HCT116 (cell line): ENCODE results near the gene MAD2L1. TPM values are rescaled to one million over a fixed set of nuclear protein-coding genes. Genes with fewer than 3 reads are reported as not detected.

ENCODE experiments used
- ATAC-seq: fragments of 200-7000 bp; cut with Tn5 transposase; 2 replicates; pipeline ENCODE4 v1.9.1; 2020; ENCODE audit warnings: mild to moderate bottlenecking, moderate library complexity
- BruUV-seq: library from RNA; stranded (reverse); fragments of 400-500 nt; replicated peaks from 2 replicates; lab custom pipeline; 2021; lab: Mats Ljungman, UMichigan
- CTCF ChIA-PET: fragments of 300-600 bp; sonication (Branson Sonifier 250); formaldehyde crosslinking; loops from one replicate; lab custom pipeline; 2021; ENCODE audit warnings: antibody characterized with exemption; lab: Charles Lee
- POLR2A ChIA-PET: fragments of 300-600, 350-600 bp; sonication (Branson Sonifier 250); formaldehyde crosslinking; loops from one replicate; lab custom pipeline; 2021; ENCODE audit warnings: antibody characterized with exemption; lab: Charles Lee
- RAD21 ChIA-PET, 2 experiments: fragments of 300-600 bp; sonication (Branson Sonifier 250); formaldehyde crosslinking; loops; one replicate each; lab custom pipeline; 2023; ENCODE audit warnings: low total read pairs in 2 of 2; ENCODE audit not compliant: uncharacterized antibody in 2 of 2, unreplicated experiment in 2 of 2, low non-redundant PET in 1 of 2; lab: Charles Lee
- DNase-seq: peaks from one replicate; pipeline ENCODE4 v3.0.0-alpha.2; 2010; ENCODE audit warnings: low read depth, low spot score
- H2AFZ ChIP-seq: fragments of 200-600 bp; shearing (Covaris generic), sonication (generic); 2 replicates; pipeline ENCODE4 v1.6.1; 2017; ENCODE audit warnings: low read depth, mixed run types, mixed read lengths, antibody characterized with exemption, low read length; ENCODE audit not compliant: poor library complexity, severe bottlenecking
- H3K27ac ChIP-seq: 2 replicates; pipeline ENCODE4 v1.5.1; 2012; ENCODE audit warnings: low read depth, low read length
- H3K27me3 ChIP-seq: fragments of 200-600 bp; sonication (generic); 2 replicates; pipeline ENCODE4 v1.6.1; 2016; ENCODE audit warnings: mixed run types, low read length, mixed read lengths; ENCODE audit not compliant: insufficient read depth
- H3K36me3 ChIP-seq, 2 experiments: fragments of 200-500 bp in 1 of 2; fragments of 200-600 bp in 1 of 2; sonication (Bioruptor generic) in 1 of 2; sonication (generic) in 1 of 2; 2 replicates each; pipeline versions ENCODE4 v1.5.1 to v1.6.1; 2014 to 2016; ENCODE audit warnings: low read length in 2 of 2, inconsistent platforms in 1 of 2, mixed read lengths in 1 of 2, mixed run types in 1 of 2; ENCODE audit not compliant: insufficient read depth in 2 of 2, control insufficient read depth in 1 of 2
- H3K4me1 ChIP-seq, 2 experiments: fragments of 200-600 bp in 1 of 2; sonication (generic) in 1 of 2; 2 replicates each; pipeline versions ENCODE4 v1.5.1 to v1.6.1; 2012 to 2017; ENCODE audit warnings: low read length in 2 of 2, inconsistent platforms in 1 of 2, mild to moderate bottlenecking in 1 of 2, mixed read lengths in 1 of 2, mixed run types in 1 of 2, moderate library complexity in 1 of 2; ENCODE audit not compliant: insufficient read depth in 2 of 2, control insufficient read depth in 1 of 2
- H3K4me2 ChIP-seq: fragments of 200-600 bp; sonication (generic); 2 replicates; pipeline ENCODE4 v1.6.1; 2017; ENCODE audit warnings: mixed run types, low read length, mixed read lengths
- H3K4me3 ChIP-seq, 2 experiments: fragments of 200-600 bp in 1 of 2; sonication (generic) in 1 of 2; replicated peaks in 1 of 2; 2 replicates each; pipeline ENCODE4 v1.5.1; 2011 to 2016; ENCODE audit warnings: low read length in 2 of 2, control low read depth in 1 of 2, low read depth in 1 of 2, mild to moderate bottlenecking in 1 of 2, mixed read lengths in 1 of 2, mixed run types in 1 of 2
- H3K79me2 ChIP-seq: fragments of 200-600 bp; sonication (generic); 2 replicates; pipeline ENCODE4 v1.6.1; 2017; ENCODE audit warnings: mild to moderate bottlenecking, mixed run types, low read length, moderate library complexity, mixed read lengths; ENCODE audit not compliant: insufficient read depth
- H3K9ac ChIP-seq: fragments of 200-600 bp; sonication (generic); 2 replicates; pipeline ENCODE4 v1.6.1; 2016; ENCODE audit warnings: low read length, mixed read lengths
- H3K9me2 ChIP-seq: fragments of 200-600 bp; sonication (generic), shearing (Covaris generic); 2 replicates; pipeline ENCODE4 v1.6.1; 2017; ENCODE audit warnings: mixed run types, mild to moderate bottlenecking, moderate library complexity; ENCODE audit not compliant: insufficient read depth
- H3K9me3 ChIP-seq, 2 experiments: fragments of 200-500 bp in 1 of 2; fragments of 200-600 bp in 1 of 2; sonication (Bioruptor generic) in 1 of 2; sonication (generic) in 1 of 2; 2 replicates each; pipeline ENCODE4 v1.6.1; 2014 to 2017; ENCODE audit warnings: low read length in 2 of 2, mixed read lengths in 2 of 2, inconsistent platforms in 1 of 2, low read depth in 1 of 2, mild to moderate bottlenecking in 1 of 2, mixed run types in 1 of 2, moderate library complexity in 1 of 2; ENCODE audit not compliant: control insufficient read depth in 1 of 2, insufficient read depth in 1 of 2
- H4K20me1 ChIP-seq: fragments of 200-600 bp; sonication (generic), shearing (Covaris generic); 2 replicates; pipeline ENCODE4 v1.6.1; 2017; ENCODE audit warnings: mixed run types, mild to moderate bottlenecking, moderate library complexity; ENCODE audit not compliant: insufficient read depth
- ATF3 ChIP-seq: IDR thresholded peaks from 2 replicates; pipeline ENCODE4 v1.6.1; 2012
- CBX3 ChIP-seq: IDR thresholded peaks from 2 replicates; pipeline ENCODE4 v1.6.1; 2012; ENCODE audit warnings: low read depth
- CEBPB ChIP-seq: IDR thresholded peaks from 2 replicates; pipeline ENCODE4 v1.6.1; 2012; ENCODE audit warnings: low read depth
- EGR1 ChIP-seq: IDR thresholded peaks from 2 replicates; pipeline ENCODE4 v1.6.1; 2012; ENCODE audit warnings: low read depth
- ELF1 ChIP-seq: IDR thresholded peaks from 2 replicates; pipeline ENCODE4 v1.6.1; 2012; ENCODE audit warnings: low read depth, borderline replicate concordance
- EZH2 ChIP-seq: fragments of 200-600 bp; sonication (generic); IDR thresholded peaks from 2 replicates; pipeline ENCODE4 v1.6.1; 2017; ENCODE audit warnings: antibody characterized with exemption, mixed run types
- FOSL1 ChIP-seq: IDR thresholded peaks from 2 replicates; pipeline ENCODE4 v1.6.1; 2012; ENCODE audit warnings: low read depth
- JUND ChIP-seq: IDR thresholded peaks from 2 replicates; pipeline ENCODE4 v1.6.1; 2012
- POLR2A ChIP-seq: IDR thresholded peaks from 2 replicates; pipeline ENCODE4 v1.7.0; 2011; ENCODE audit warnings: borderline replicate concordance; ENCODE audit not compliant: insufficient read depth, insufficient read length; ENCODE audit errors: extremely low read depth
- POLR2AphosphoS5 ChIP-seq: IDR thresholded peaks from 2 replicates; pipeline ENCODE4 v1.6.1; 2011; ENCODE audit warnings: mild to moderate bottlenecking, low read depth, low read length, moderate library complexity
- SIN3A ChIP-seq: IDR thresholded peaks from 2 replicates; pipeline ENCODE4 v1.6.1; 2012; ENCODE audit warnings: low read depth
- SRF ChIP-seq: IDR thresholded peaks from 2 replicates; pipeline ENCODE4 v1.6.1; 2012; ENCODE audit warnings: low read depth
- TCF7L2 ChIP-seq: IDR thresholded peaks from 2 replicates; pipeline ENCODE4 v1.7.0; 2011; ENCODE audit warnings: borderline replicate concordance, inconsistent platforms; ENCODE audit not compliant: insufficient read depth, insufficient read length; ENCODE audit errors: extremely low read depth
- YY1 ChIP-seq: IDR thresholded peaks from 2 replicates; pipeline ENCODE4 v1.6.1; 2011; ENCODE audit warnings: low read length, low read depth, moderate library complexity, mild to moderate bottlenecking; ENCODE audit not compliant: insufficient replicate concordance; ENCODE audit errors: extremely low read depth
- ZNF274 ChIP-seq: fragments of 200-500 bp; sonication (Bioruptor generic); IDR thresholded peaks from 2 replicates; pipeline ENCODE4 v1.6.1; 2014; ENCODE audit warnings: mild to moderate bottlenecking, low read depth, low read length, inconsistent platforms
- intact Hi-C: fragments of 100-400 bp; cut with micrococcal nuclease; formaldehyde crosslinking; loops from 2 replicates; pipeline ENCODE4 v1.10.0; 2022
- total RNA-seq: library from RNA; stranded (reverse); gene quantifications from one replicate; pipeline ENCODE4 v1.2.1, GENCODE V29; 2021; ENCODE audit not compliant: unreplicated experiment
- TF ChIP-seq, protein P1 (sequence below): IDR thresholded peaks from 2 replicates; pipeline ENCODE4 v1.6.1; 2012; ENCODE audit warnings: low read depth
- TF ChIP-seq, protein P2 (sequence below): IDR thresholded peaks from 2 replicates; pipeline ENCODE4 v1.6.1; 2012
- TF ChIP-seq, protein P3 (sequence below), 3 experiments: fragments of 200-600 bp in 1 of 3; sonication (generic) in 1 of 3; IDR thresholded peaks in 2 of 3; conservative IDR thresholded peaks in 1 of 3; 2 replicates each; pipeline ENCODE4 v1.5.1; 2012 to 2017; ENCODE audit warnings: low read depth in 2 of 3, low read length in 2 of 3, antibody characterized with exemption in 1 of 3, borderline replicate concordance in 1 of 3, control low read depth in 1 of 3, mild to moderate bottlenecking in 1 of 3, mixed read lengths in 1 of 3, mixed run types in 1 of 3, moderate library complexity in 1 of 3; ENCODE audit not compliant: insufficient read depth in 1 of 3

The MAD2L1 gene
- total RNA-seq, 1 experiment from 2014 or later = 92.9 TPM

GRCh38 chr4:120078216-120078615 lies 11.6 kb upstream of the MAD2L1 start:
- RAD21 ChIA-PET = no interaction called here
- Histone ChIP-seq H2AFZ (no peak overlapping the region), H3K4me1 (no peaks in the 10 kb centered on the region), H3K9me3 (no peaks in the 10 kb centered on the region), H3K36me3 (no peaks in the 10 kb centered on the region), H3K4me3 (no peak overlapping the region), H3K79me2 (no peaks in the 10 kb centered on the region), H3K4me2 (no peak overlapping the region), H3K27me3 (no peaks in the 10 kb centered on the region), H4K20me1 (no peaks in the 10 kb centered on the region), H3K9me2 (no peaks in the 10 kb centered on the region), H3K9ac (no peak overlapping the region), H3K27ac (no peak overlapping the region)
- no TSS peak for BruUV-seq
- POLR2A ChIA-PET = no interaction called here
- no peak for ATAC-seq
- intact Hi-C loops = no loop called here
- CTCF ChIA-PET = no interaction called here
- no peak for DNase-seq
- TF ChIP-seq EGR1 (no peak), FOSL1 (no peak), ZNF274 (no peak), SRF (no peak), POLR2AphosphoS5 (no peak), ATF3 (no peak), POLR2A (no peak), TCF7L2 (no peak), ELF1 (no peak), SIN3A (no peak), YY1 (no peak), EZH2 (no peak), JUND (no peak), CBX3 (no peak), CEBPB (no peak)
- TF ChIP-seq, protein P1, sequence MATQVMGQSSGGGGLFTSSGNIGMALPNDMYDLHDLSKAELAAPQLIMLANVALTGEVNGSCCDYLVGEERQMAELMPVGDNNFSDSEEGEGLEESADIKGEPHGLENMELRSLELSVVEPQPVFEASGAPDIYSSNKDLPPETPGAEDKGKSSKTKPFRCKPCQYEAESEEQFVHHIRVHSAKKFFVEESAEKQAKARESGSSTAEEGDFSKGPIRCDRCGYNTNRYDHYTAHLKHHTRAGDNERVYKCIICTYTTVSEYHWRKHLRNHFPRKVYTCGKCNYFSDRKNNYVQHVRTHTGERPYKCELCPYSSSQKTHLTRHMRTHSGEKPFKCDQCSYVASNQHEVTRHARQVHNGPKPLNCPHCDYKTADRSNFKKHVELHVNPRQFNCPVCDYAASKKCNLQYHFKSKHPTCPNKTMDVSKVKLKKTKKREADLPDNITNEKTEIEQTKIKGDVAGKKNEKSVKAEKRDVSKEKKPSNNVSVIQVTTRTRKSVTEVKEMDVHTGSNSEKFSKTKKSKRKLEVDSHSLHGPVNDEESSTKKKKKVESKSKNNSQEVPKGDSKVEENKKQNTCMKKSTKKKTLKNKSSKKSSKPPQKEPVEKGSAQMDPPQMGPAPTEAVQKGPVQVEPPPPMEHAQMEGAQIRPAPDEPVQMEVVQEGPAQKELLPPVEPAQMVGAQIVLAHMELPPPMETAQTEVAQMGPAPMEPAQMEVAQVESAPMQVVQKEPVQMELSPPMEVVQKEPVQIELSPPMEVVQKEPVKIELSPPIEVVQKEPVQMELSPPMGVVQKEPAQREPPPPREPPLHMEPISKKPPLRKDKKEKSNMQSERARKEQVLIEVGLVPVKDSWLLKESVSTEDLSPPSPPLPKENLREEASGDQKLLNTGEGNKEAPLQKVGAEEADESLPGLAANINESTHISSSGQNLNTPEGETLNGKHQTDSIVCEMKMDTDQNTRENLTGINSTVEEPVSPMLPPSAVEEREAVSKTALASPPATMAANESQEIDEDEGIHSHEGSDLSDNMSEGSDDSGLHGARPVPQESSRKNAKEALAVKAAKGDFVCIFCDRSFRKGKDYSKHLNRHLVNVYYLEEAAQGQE = no peak
- TF ChIP-seq, protein P2, sequence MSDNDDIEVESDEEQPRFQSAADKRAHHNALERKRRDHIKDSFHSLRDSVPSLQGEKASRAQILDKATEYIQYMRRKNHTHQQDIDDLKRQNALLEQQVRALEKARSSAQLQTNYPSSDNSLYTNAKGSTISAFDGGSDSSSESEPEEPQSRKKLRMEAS = no peak
- TF ChIP-seq, protein P3, sequence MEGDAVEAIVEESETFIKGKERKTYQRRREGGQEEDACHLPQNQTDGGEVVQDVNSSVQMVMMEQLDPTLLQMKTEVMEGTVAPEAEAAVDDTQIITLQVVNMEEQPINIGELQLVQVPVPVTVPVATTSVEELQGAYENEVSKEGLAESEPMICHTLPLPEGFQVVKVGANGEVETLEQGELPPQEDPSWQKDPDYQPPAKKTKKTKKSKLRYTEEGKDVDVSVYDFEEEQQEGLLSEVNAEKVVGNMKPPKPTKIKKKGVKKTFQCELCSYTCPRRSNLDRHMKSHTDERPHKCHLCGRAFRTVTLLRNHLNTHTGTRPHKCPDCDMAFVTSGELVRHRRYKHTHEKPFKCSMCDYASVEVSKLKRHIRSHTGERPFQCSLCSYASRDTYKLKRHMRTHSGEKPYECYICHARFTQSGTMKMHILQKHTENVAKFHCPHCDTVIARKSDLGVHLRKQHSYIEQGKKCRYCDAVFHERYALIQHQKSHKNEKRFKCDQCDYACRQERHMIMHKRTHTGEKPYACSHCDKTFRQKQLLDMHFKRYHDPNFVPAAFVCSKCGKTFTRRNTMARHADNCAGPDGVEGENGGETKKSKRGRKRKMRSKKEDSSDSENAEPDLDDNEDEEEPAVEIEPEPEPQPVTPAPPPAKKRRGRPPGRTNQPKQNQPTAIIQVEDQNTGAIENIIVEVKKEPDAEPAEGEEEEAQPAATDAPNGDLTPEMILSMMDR (IDR thresholded peaks at IDR 0.05 in 2 of 3, conservative IDR thresholded peaks at IDR 0.05 in 1 of 3; ENCODE audit: borderline replicate concordance in 1 of 3, insufficient read depth in 1 of 3, low read depth in 2 of 3, low read length in 2 of 3) = no peak
